Measurements from ENCODE around the gene MYDGF. TPM values are rescaled to one million over a fixed set of nuclear protein-coding genes. Genes with fewer than 3 reads are reported as not detected.

Gene MYDGF
- total RNA-seq, 1 experiment from 2014 or later: 426 TPM

GRCh38 chr19:4703671-4704316 is 33.7 kb upstream of the MYDGF start:
- DNase-seq (no peak), ATAC-seq (no peak)
- Histone ChIP-seq H3K4me3 (ENCODE audit: low read length) (no peak overlapping the region), H3K9me3 (ENCODE audit: low read length) (no peaks in the 10 kb centered on the region), H2AFZ (ENCODE audit: low read length) (no peak overlapping the region), H3K79me2 (ENCODE audit: low read length) (no peaks in the 10 kb centered on the region), H3K27me3 (ENCODE audit: low read length) (no peaks in the 10 kb centered on the region), H4K20me1 (ENCODE audit: low read length) (no peaks in the 10 kb centered on the region), H3K4me1 (ENCODE audit: insufficient read depth, low read length) (no peaks in the 10 kb centered on the region), H3K9me2 (replicated peaks; ENCODE audit: low read length) (no peaks in the 10 kb centered on the region), H3K4me2 (ENCODE audit: low read length) (no peak overlapping the region), H3K9ac (ENCODE audit: low read length) (no peak overlapping the region), H3K36me3 (ENCODE audit: low read depth, low read length) (peaks cover 52% of the 10 kb centered on the region), H3K27ac (ENCODE audit: low read length) (no peak overlapping the region), H3F3A (ENCODE audit: low read length, unreplicated experiment) (no peaks in the 10 kb centered on the region)
- POLR2A ChIA-PET (ENCODE audit: unreplicated experiment): no interaction called here
- CTCF ChIA-PET: no interaction called here
- intact Hi-C loops (cut with micrococcal nuclease): no loop called here
- no TSS peak for BruUV-seq (replicated peaks)
- no peak for TF ChIP-seq EZH2 (IDR thresholded peaks at IDR 0.05; ENCODE audit: low read length, unreplicated experiment)
- TF ChIP-seq CTCF (conservative IDR thresholded peaks at IDR 0.05; ENCODE audit: low read depth, low read length): no peak
- no peak for TF ChIP-seq EZH2phosphoT487 (IDR thresholded peaks at IDR 0.05; ENCODE audit: borderline replicate concordance, low read length)

GRCh38 chr19:4702764-4703163 is 32.6 kb upstream of the MYDGF start:
- Histone ChIP-seq H3K9me2 (replicated peaks; ENCODE audit: low read length) (no peaks in the 10 kb centered on the region), H3F3A (ENCODE audit: low read length, unreplicated experiment) (no peaks in the 10 kb centered on the region), H3K27ac (ENCODE audit: low read length) (no peak overlapping the region), H3K4me3 (ENCODE audit: low read length) (no peak overlapping the region), H3K4me2 (ENCODE audit: low read length) (no peak overlapping the region), H2AFZ (ENCODE audit: low read length) (no peak overlapping the region), H4K20me1 (ENCODE audit: low read length) (no peaks in the 10 kb centered on the region), H3K27me3 (ENCODE audit: low read length) (no peaks in the 10 kb centered on the region), H3K4me1 (ENCODE audit: insufficient read depth, low read length) (peaks cover 2% of the 10 kb centered on the region; the same call in 1 of the 2 replicates), H3K9ac (ENCODE audit: low read length) (no peak overlapping the region), H3K9me3 (ENCODE audit: low read length) (no peaks in the 10 kb centered on the region), H3K36me3 (ENCODE audit: low read depth, low read length) (peaks cover 59% of the 10 kb centered on the region), H3K79me2 (ENCODE audit: low read length) (no peaks in the 10 kb centered on the region)
- ChIA-PET POLR2A (ENCODE audit: unreplicated experiment) (no interaction called here), CTCF (no interaction called here)
- intact Hi-C loops (cut with micrococcal nuclease): no loop called here
- TF ChIP-seq EZH2 (IDR thresholded peaks at IDR 0.05; ENCODE audit: low read length, unreplicated experiment): no peak
- no peak for TF ChIP-seq CTCF (conservative IDR thresholded peaks at IDR 0.05; ENCODE audit: low read depth, low read length)
- no peak for TF ChIP-seq EZH2phosphoT487 (IDR thresholded peaks at IDR 0.05; ENCODE audit: borderline replicate concordance, low read length)
- no TSS peak for BruUV-seq (replicated peaks)
- ATAC-seq: no peak
- no peak for DNase-seq

- ATAC-seq: no peak
- Histone ChIP-seq H3K27me3 (ENCODE audit: low read length) (no peaks in the 10 kb centered on the region), H3K9me2 (replicated peaks; ENCODE audit: low read length) (no peaks in the 10 kb centered on the region), H3K9me3 (ENCODE audit: low read length) (no peaks in the 10 kb centered on the region), H3K36me3 (ENCODE audit: low read depth, low read length) (peaks cover 66% of the 10 kb centered on the region), H3K4me2 (ENCODE audit: low read length) (no peak overlapping the region), H2AFZ (ENCODE audit: low read length) (no peak overlapping the region), H4K20me1 (ENCODE audit: low read length) (no peaks in the 10 kb centered on the region), H3F3A (ENCODE audit: low read length, unreplicated experiment) (no peaks in the 10 kb centered on the region), H3K27ac (ENCODE audit: low read length) (no peak overlapping the region), H3K4me1 (ENCODE audit: insufficient read depth, low read length) (peaks cover 14% of the 10 kb centered on the region), H3K4me3 (ENCODE audit: low read length) (no peak overlapping the region), H3K79me2 (ENCODE audit: low read length) (no peaks in the 10 kb centered on the region), H3K9ac (ENCODE audit: low read length) (no peak overlapping the region)
- POLR2A ChIA-PET (ENCODE audit: unreplicated experiment): no interaction called here
- no peak for TF ChIP-seq CTCF (conservative IDR thresholded peaks at IDR 0.05; ENCODE audit: low read depth, low read length)
- no peak for TF ChIP-seq EZH2 (IDR thresholded peaks at IDR 0.05; ENCODE audit: low read length, unreplicated experiment)
- no peak for TF ChIP-seq EZH2phosphoT487 (IDR thresholded peaks at IDR 0.05; ENCODE audit: borderline replicate concordance, low read length)
- intact Hi-C loops (cut with micrococcal nuclease): no loop called here
- CTCF ChIA-PET: no interaction called here
- no TSS peak for BruUV-seq (replicated peaks)
- no peak for DNase-seq
Observed at GRCh38 chr19:4701557-4701956, 31.4 kb upstream of the MYDGF start.

All from PC-3 (cell line).